ENCODE data around the gene SCGB1C1.
"Not testable (repeated sequence)": the region's sequence is repeated elsewhere in the genome, so short reads cannot be mapped to it uniquely, and the experiment has no call there.

SCGB1C1 gene

GRCh38 chr11:236774-237767 lies 44.2 kb downstream of the SCGB1C1 start, which contains the start of gene PSMD13:
Gene PSMD13, plus strand, starts transcription at chr11:236976. Its CDS starts 74 bp downstream, at chr11:237050.
- TF ChIP-seq ZNF274 (IDR thresholded peaks at IDR 0.05; ENCODE audit: low read depth, low read length) = no peak
- H3K4me3 ChIP-seq (ENCODE audit: low read length) = peak within 1 kb of the TSS; percentile 99

GRCh38 chr11:238346-238745 lies 45.5 kb downstream of the SCGB1C1 start:
- not testable (repeated sequence) for H3K4me3 ChIP-seq (ENCODE audit: low read length)

- no peak overlapping the region for H3K4me3 ChIP-seq (ENCODE audit: low read length)
These were observed 47.4 kb downstream of the SCGB1C1 start for GRCh38 chr11:240315-240714.

GRCh38 chr11:241634-242033 lies 48.8 kb downstream of the SCGB1C1 start:
- no peak overlapping the region for H3K4me3 ChIP-seq (ENCODE audit: low read length)
- no peak for TF ChIP-seq ZNF274 (IDR thresholded peaks at IDR 0.05; ENCODE audit: low read depth, low read length)

More at GRCh38 chr11:240315-240714, 47.4 kb downstream of the SCGB1C1 start:
- TF ChIP-seq ZNF274 (IDR thresholded peaks at IDR 0.05; ENCODE audit: low read depth, low read length) = no peak
